Measurements from ENCODE around the gene IGF1R. TPM values are rescaled to one million over a fixed set of nuclear protein-coding genes. Genes with fewer than 3 reads are reported as not detected.

The IGF1R gene
- total and polyA plus RNA-seq, 2 donors: 11.5 to 33.3 TPM

GRCh38 chr15:98690272-98690950 is 42.1 kb downstream of the IGF1R start:
- H3K36me3 ChIP-seq (ENCODE audit: insufficient read depth): no peaks in the 10 kb centered on the region
- no peak overlapping the region for H3K4me3 ChIP-seq (ENCODE audit: low read depth, low read length)
- H3K27ac ChIP-seq (ENCODE audit: low read depth): no peak overlapping the region
- DNase-seq (ENCODE audit: extremely low spot score): no peak
- WGBS: 72% methylated on average over 6 of the region's 6 CpGs
- no peaks in the 10 kb centered on the region for H3K4me1 ChIP-seq (ENCODE audit: insufficient read depth)

DNA sequence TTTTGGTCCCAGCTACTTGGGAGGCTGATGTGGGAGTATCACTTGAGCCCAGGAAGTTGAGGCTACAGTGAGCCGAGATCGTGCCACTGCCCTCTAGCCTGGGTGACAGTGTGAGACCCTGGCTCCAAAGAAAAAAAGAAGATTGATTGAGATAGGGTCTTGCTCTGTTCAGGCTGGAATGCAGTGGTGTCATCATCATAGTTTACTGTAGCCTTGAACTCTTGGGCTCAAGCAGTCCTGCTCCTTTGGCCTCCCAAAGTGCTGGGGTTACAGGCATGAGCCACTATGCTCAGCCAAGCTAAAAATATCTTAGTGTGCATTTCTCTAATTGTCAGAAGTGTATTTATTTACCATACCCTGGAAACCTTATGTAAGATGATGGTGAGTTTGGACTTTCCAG is 43.9 kb downstream of the IGF1R start:
- Histone ChIP-seq H3K36me3 (ENCODE audit: insufficient read depth) (no peaks in the 10 kb centered on the region), H3K4me1 (ENCODE audit: insufficient read depth) (no peaks in the 10 kb centered on the region), H3K4me3 (ENCODE audit: low read depth, low read length) (no peak overlapping the region), H3K27ac (ENCODE audit: low read depth) (no peak overlapping the region)
- 88% methylated on average over 2 of the region's 2 CpGs for WGBS
- no peak for DNase-seq (ENCODE audit: extremely low spot score)

- WGBS: 91% methylated on average over 6 of the region's 6 CpGs
- H3K4me3 ChIP-seq (ENCODE audit: low read depth, low read length): no peak overlapping the region
- no peaks in the 10 kb centered on the region for H3K36me3 ChIP-seq (ENCODE audit: insufficient read depth)
- no peak overlapping the region for H3K27ac ChIP-seq (ENCODE audit: low read depth)
- no peak for DNase-seq (ENCODE audit: extremely low spot score)
- no peaks in the 10 kb centered on the region for H3K4me1 ChIP-seq (ENCODE audit: insufficient read depth)
Measured at GRCh38 chr15:98694161-98694560, 45.8 kb downstream of the IGF1R start.

GRCh38 chr15:98698792-98699191 is 50.5 kb downstream of the IGF1R start:
- DNase-seq (ENCODE audit: extremely low spot score): no peak
- Histone ChIP-seq H3K4me1 (ENCODE audit: insufficient read depth) (peaks cover 4% of the 10 kb centered on the region), H3K36me3 (ENCODE audit: insufficient read depth) (no peaks in the 10 kb centered on the region), H3K27ac (ENCODE audit: low read depth) (no peak overlapping the region), H3K4me3 (ENCODE audit: low read depth, low read length) (no peak overlapping the region)
- 83% methylated on average over 2 of the region's 2 CpGs for WGBS

DNA sequence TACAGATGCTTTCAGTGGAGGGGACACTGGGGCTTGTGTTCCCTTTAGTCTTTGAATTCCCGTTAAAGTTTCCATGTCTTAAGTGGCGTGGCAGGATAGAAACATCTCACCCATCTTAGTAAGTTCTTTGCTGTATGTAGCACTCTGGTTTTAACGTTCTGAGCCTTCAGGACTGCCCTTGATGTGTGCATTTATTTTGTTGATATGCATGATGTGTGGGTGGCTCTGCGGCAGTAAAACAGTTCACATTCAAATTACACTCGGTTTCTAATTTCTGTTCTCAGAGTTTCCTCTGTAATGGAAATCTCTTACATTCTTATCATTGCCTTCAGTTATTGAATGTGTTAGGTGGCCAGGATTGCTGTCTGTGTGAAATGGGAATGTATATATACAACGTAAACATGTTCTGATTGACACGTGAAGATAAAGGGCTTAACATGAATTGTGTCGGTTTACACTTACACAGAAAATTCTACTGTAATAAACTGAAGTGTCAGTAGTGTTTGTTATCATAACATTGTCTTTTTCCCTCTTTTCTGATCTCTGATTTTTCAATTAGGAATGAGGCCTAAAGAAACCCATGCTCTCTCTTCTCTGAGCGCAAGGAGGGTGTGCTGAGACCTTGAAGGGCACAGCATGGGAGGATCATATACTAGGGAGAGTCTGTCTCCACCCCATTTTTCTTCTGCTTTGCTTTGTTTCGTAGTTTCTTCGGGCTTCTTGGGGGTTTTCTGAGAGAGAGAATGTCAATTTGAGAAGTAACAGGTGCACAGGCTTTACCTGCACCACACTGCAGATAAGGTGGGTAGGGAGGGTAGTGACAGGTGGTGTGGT is 51.5 kb downstream of the IGF1R start:
- Histone ChIP-seq H3K4me1 (ENCODE audit: insufficient read depth) (peaks cover 4% of the 10 kb centered on the region), H3K27ac (ENCODE audit: low read depth) (no peak overlapping the region)

GRCh38 chr15:98700519-98700918 is 52.2 kb downstream of the IGF1R start:
- Histone ChIP-seq H3K4me3 (ENCODE audit: low read depth, low read length) (no peak overlapping the region), H3K4me1 (ENCODE audit: insufficient read depth) (peaks cover 4% of the 10 kb centered on the region), H3K36me3 (ENCODE audit: insufficient read depth) (no peaks in the 10 kb centered on the region), H3K27ac (ENCODE audit: low read depth) (no peak overlapping the region)
- DNase-seq (ENCODE audit: extremely low spot score): no peak
- 76% methylated on average over 6 of the region's 6 CpGs for WGBS

More for the DNA sequence above, 51.5 kb downstream of the IGF1R start:
- Histone ChIP-seq H3K4me3 (ENCODE audit: low read depth, low read length) (no peak overlapping the region), H3K36me3 (ENCODE audit: insufficient read depth) (no peaks in the 10 kb centered on the region)
- no peak for DNase-seq (ENCODE audit: extremely low spot score)
- WGBS: 62% methylated on average over 11 of the region's 11 CpGs

DNA sequence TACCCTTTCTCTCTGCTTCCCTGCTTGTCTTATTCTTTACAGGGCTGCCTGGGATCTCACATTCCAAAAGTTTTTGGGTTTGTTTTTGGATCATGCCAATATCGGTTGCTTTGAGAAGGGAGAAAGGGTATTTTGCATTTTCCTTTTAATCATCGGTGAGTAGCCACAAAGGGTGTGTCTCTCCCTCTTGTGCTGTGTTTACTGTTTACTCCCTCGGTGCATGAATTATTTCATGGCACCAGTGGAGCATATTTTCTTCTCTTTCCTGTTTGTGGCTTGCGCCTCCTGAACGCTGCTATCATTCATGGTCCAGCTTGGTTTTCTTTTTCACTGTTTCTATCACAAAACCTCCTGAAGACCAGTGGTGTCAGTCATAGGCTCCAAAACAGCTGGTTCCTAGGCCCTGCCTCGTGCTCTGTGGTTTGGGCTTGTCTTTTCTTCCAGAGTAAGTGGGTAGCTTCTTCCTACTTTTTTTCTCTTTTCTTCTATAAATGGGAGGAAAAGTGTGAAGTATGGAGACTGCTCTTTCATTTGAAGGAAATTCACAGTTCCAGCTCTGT is 54.9 kb downstream of the IGF1R start:
- DNase-seq (ENCODE audit: extremely low spot score): no peak
- Histone ChIP-seq H3K27ac (ENCODE audit: low read depth) (no peak overlapping the region), H3K36me3 (ENCODE audit: insufficient read depth) (peaks cover 3% of the 10 kb centered on the region), H3K4me3 (ENCODE audit: low read depth, low read length) (no peak overlapping the region), H3K4me1 (ENCODE audit: insufficient read depth) (peaks cover 4% of the 10 kb centered on the region)
- 46% methylated on average over 6 of the region's 6 CpGs for WGBS

DNA sequence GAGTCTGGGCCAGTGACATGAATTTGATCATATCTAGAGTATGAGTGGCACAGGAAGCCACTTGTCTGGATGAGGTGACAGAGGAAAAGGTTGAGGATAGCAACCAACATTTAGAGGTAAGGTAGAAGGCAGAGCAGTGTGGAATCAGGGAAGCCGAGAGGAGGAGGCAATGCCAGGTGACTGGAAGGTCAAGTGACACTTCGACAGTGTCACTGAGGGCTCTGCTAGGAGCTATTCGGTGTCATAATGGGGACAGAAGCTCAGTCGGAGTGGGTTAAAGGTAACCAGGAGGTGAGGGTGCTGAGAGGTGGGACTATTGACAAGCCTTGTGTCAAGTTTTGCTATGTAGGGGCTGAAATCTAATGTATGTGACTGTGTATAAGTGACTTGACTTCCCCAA is 56.7 kb downstream of the IGF1R start:
- H3K4me3 ChIP-seq (ENCODE audit: low read depth, low read length): no peak overlapping the region
- H3K27ac ChIP-seq (ENCODE audit: low read depth): no peak overlapping the region
- DNase-seq (ENCODE audit: extremely low spot score): no peak
- 96% methylated on average over 4 of the region's 4 CpGs for WGBS
- peaks cover 4% of the 10 kb centered on the region for H3K4me1 ChIP-seq (ENCODE audit: insufficient read depth)
- peaks cover 3% of the 10 kb centered on the region for H3K36me3 ChIP-seq (ENCODE audit: insufficient read depth)

DNA sequence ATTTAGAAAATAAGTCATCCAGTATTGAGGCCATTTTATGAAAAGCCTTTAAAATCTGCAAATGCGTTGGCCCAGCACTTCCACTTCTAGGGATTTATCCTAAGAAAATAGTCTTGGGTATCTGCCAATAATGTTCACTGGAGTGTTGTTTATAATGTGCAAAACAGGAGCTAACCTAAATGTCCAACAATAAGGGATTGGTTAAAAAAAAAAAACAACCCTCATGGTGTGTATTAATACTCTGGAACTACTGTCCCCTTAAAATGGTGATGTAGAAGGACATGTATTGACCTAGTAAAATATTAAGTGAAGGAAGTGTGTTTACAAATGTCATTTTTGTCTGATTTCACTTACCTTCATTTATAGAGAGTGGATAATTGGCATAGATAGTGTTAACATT is 58.0 kb downstream of the IGF1R start:
- no peak for DNase-seq (ENCODE audit: extremely low spot score)
- Histone ChIP-seq H3K27ac (ENCODE audit: low read depth) (no peak overlapping the region), H3K36me3 (ENCODE audit: insufficient read depth) (peaks cover 3% of the 10 kb centered on the region), H3K4me3 (ENCODE audit: low read depth, low read length) (no peak overlapping the region), H3K4me1 (ENCODE audit: insufficient read depth) (peaks cover 4% of the 10 kb centered on the region)
- 57% methylated on average over 1 of the region's 1 CpG for WGBS

DNA sequence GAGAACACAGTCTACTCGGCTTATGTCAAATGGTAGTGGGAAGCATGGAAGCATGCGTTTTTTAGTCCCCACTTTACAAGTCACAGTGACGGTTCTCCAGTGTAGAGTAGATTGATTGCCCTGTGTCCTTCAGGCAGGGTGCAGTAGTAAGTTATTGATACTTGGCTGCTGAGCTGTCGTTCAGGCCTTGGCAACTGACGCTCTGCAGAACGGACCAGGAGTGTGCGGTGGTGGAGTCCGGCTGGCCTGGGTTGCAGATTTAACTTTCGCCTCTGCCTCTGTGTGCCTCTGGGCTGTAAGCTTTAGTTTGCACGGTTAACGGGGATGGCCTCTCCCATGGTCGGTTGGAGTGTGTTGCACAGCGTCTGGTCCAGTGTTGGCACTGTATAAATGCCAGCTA is 58.6 kb downstream of the IGF1R start:
- Histone ChIP-seq H3K4me1 (ENCODE audit: insufficient read depth) (peaks cover 4% of the 10 kb centered on the region), H3K27ac (ENCODE audit: low read depth) (no peak overlapping the region), H3K36me3 (ENCODE audit: insufficient read depth) (peaks cover 3% of the 10 kb centered on the region), H3K4me3 (ENCODE audit: low read depth, low read length) (no peak overlapping the region)
- WGBS: 92% methylated on average over 13 of the region's 13 CpGs
- DNase-seq (ENCODE audit: extremely low spot score): no peak

GRCh38 chr15:98708037-98708590 is 59.8 kb downstream of the IGF1R start:
- H3K36me3 ChIP-seq (ENCODE audit: insufficient read depth): peaks cover 3% of the 10 kb centered on the region
- H3K4me1 ChIP-seq (ENCODE audit: insufficient read depth): no peaks in the 10 kb centered on the region
- H3K4me3 ChIP-seq (ENCODE audit: low read depth, low read length): no peak overlapping the region
- DNase-seq (ENCODE audit: extremely low spot score): no peak
- H3K27ac ChIP-seq (ENCODE audit: low read depth): no peak overlapping the region
- 93% methylated on average over 10 of the region's 10 CpGs for WGBS

DNA sequence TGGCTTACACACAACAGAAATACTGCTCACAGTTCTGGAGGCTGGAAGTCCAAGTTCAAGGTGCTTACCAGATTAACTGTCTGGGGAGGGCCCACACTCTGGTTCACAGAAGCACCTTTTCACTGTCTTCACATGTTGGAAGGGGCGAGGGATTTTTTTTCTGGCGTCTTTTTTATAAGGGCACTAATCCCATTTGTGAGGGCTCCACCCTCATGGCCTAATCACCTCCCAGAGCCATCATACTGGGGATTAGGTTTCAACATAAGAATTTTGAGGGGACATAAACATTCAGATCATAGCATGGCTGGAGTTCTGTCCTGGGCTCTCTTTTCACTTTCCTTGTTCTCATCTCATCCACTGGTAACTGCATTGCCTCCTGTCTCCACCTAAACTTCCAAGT is 63.5 kb downstream of the IGF1R start:
- DNase-seq (ENCODE audit: extremely low spot score): no peak
- H3K4me1 ChIP-seq (ENCODE audit: insufficient read depth): no peaks in the 10 kb centered on the region
- H3K27ac ChIP-seq (ENCODE audit: low read depth): no peak overlapping the region
- WGBS: 96% methylated on average over 2 of the region's 2 CpGs
- no peak overlapping the region for H3K4me3 ChIP-seq (ENCODE audit: low read depth, low read length)
- peaks cover 3% of the 10 kb centered on the region for H3K36me3 ChIP-seq (ENCODE audit: insufficient read depth)

DNA sequence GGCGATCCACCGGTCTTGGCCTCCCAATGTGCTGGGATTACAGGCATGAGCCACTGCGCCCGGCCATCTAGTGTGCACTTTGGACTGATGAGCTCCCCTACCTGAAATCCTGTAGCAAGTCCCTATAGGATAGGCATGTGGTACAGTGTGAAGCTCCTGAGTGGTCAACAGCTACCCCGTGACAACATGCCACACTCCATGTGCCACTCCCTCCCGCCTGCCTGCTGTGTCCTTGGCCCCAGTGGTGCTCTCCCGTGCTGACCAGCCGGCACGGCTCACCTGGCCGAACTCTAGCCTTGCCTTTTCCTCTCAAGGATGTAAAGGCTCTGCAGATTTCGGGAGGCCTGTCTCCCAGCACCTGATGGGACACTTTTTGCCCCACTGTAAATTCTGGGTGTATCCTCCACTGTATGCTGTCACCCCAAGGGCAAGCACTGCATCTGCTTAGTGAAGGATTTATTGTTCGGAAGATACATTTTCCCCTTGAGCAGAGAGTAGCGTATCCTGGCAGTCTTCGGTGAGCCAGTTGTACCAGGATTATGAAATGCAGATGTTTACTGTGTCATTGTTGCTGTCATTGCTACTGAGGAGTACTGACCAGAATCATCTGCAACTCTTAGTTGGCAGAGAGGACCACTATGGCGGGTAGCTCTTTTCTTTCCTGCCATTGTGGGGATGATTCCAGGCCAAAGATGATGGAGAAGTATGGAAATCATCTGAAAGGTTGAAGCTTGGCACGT is 64.7 kb downstream of the IGF1R start:
- Histone ChIP-seq H3K4me1 (ENCODE audit: insufficient read depth) (no peaks in the 10 kb centered on the region), H3K27ac (ENCODE audit: low read depth) (no peak overlapping the region), H3K4me3 (ENCODE audit: low read depth, low read length) (no peak overlapping the region), H3K36me3 (ENCODE audit: insufficient read depth) (peaks cover 2% of the 10 kb centered on the region)
- DNase-seq (ENCODE audit: extremely low spot score): no peak
- WGBS: 92% methylated on average over 16 of the region's 16 CpGs
